HG02973 (cell line): ENCODE data around the gene ZNF514.
"Not testable (repeated sequence)": the region's sequence is repeated elsewhere in the genome, so short reads cannot be mapped to it uniquely, and the experiment has no call there.

Experiments
- ATAC-seq: cut with Tn5 transposase; IDR thresholded peaks from one replicate; pipeline ENCODE4 v1.9.1; 2021; ENCODE audit warnings: moderate library complexity; ENCODE audit not compliant: unreplicated experiment

Gene ZNF514

GRCh38 chr2:95143838-95144237 is 15.8 kb downstream of the ZNF514 start:
- ATAC-seq, result no peak

GRCh38 chr2:95138702-95139101 is 20.9 kb downstream of the ZNF514 start:
- ATAC-seq, result no peak

- ATAC-seq, result peak; percentile 15
These were observed 37.5 kb downstream of the ZNF514 start for GRCh38 chr2:95122197-95122551.

- ATAC-seq, result peak; percentile 92
These were observed 38.0 kb downstream of the ZNF514 start, which contains the start of gene MRPS5 for GRCh38 chr2:95121407-95122196. MRPS5 (minus strand) TSS chr2:95121808; CDS start chr2:95121791, 17 bp downstream.

- no peak for ATAC-seq
These were observed 38.6 kb downstream of the ZNF514 start for GRCh38 chr2:95121093-95121406.

GRCh38 chr2:95115418-95115817 is 44.2 kb downstream of the ZNF514 start:
- ATAC-seq, result peak; percentile 88

GRCh38 chr2:95113464-95113863 is 46.2 kb downstream of the ZNF514 start:
- no peak for ATAC-seq

- ATAC-seq, result no peak
These were observed 49.3 kb downstream of the ZNF514 start for GRCh38 chr2:95110395-95110794.

- ATAC-seq, result no peak
These were observed 50.4 kb downstream of the ZNF514 start for GRCh38 chr2:95109260-95109659.

- ATAC-seq, result no peak
These were observed 53.6 kb downstream of the ZNF514 start for GRCh38 chr2:95106081-95106480.

- no peak for ATAC-seq
These were observed 55.0 kb downstream of the ZNF514 start for GRCh38 chr2:95104606-95105005.

- ATAC-seq, result no peak
These were observed 59.7 kb downstream of the ZNF514 start for GRCh38 chr2:95099910-95100309.

GRCh38 chr2:95098273-95098672 is 61.4 kb downstream of the ZNF514 start:
- ATAC-seq, result not testable (repeated sequence)
